GM10847 (cell line): ENCODE data around the gene IL17RD.

Experiments used
- POLR2A ChIP-seq: IDR thresholded peaks from 2 replicates; pipeline ENCODE4 v1.6.1; 2011; ENCODE audit not compliant: insufficient read length; ENCODE audit errors: extremely low read depth

Gene IL17RD

DNA sequence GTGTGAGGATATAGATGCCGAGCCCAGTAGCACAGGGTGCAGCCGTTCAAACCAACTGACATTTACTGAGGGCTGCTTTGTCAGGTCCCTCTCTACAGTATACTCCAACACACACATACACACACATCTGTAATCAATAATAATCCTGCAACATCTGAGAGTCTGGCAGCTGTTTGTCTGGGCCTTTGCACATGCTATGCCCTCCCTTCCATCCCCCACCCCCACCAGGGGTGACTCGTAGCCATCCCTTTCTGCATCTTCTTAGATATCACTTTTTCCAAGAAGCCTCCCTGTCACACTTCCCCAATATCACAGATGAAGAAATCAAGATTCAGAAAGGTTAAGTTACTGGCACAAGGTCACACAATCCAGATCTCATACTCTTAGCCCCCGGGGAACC is 91.0 kb downstream of the IL17RD start:
- no peak for TF ChIP-seq POLR2A

DNA sequence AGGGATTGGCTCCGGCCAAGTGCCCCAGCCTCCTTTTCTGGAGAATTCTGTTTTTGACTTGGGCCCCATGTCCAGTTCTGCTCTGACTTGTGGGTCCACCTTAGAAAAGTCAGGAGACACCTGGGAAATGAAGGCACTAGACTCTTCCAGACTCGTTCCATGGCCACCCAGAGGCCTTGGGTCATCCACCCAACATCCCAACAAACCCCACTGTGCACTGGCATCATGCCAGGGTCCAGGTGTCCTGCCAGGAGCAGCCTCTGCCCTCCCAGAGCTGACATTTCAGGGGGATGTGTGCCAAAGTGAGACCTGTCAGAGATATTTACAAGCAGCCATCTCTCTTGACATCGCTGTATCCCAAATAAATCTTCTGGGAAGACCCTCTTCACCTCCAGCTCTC is 91.5 kb downstream of the IL17RD start:
- no peak for TF ChIP-seq POLR2A

- TF ChIP-seq POLR2A: no peak
Observed at GRCh38 chr3:57069503-57069902, 95.7 kb downstream of the IL17RD start.

GRCh38 chr3:57068437-57069089 is 96.6 kb downstream of the IL17RD start:
- no peak for TF ChIP-seq POLR2A

DNA sequence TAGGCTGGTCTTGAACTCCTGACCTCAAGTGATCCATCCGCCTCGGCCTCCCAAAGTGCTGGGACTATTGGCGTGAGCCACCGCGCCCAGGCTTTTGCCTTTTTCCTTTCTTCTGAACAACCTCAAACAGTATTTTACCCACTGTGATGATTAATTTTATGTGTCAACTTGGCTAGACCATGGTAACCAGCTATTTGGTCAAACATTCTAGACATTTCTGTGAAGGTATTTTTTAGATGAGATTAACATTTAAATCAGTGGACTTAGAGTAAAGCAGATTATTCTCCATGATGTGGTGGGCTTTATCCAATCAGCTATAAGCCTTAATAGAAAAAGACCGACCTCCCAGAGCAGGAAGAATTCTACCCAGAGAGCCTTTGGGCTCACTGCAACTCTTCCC is 98.7 kb downstream of the IL17RD start:
- TF ChIP-seq POLR2A: no peak

GRCh38 chr3:57065588-57065987 is 99.6 kb downstream of the IL17RD start:
- TF ChIP-seq POLR2A: no peak

DNA sequence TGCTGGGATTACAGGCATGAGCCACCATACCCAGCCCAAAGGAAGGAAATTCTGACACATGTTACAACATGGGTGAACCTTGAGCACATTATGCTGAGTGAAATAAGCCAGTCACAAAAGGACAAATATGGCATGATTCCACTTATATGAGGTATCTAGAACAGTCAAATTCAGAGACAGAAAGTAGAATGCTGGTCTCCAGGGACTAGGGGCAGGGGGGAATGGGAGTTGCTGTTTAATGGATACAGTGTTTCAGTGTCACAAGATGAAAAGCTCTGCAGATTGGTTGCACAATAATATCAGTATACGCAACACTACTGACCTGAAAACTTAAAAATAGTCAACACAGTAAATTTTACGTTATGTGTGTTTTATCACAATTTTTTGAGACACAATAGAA is 100.6 kb downstream of the IL17RD start:
- TF ChIP-seq POLR2A: no peak

DNA sequence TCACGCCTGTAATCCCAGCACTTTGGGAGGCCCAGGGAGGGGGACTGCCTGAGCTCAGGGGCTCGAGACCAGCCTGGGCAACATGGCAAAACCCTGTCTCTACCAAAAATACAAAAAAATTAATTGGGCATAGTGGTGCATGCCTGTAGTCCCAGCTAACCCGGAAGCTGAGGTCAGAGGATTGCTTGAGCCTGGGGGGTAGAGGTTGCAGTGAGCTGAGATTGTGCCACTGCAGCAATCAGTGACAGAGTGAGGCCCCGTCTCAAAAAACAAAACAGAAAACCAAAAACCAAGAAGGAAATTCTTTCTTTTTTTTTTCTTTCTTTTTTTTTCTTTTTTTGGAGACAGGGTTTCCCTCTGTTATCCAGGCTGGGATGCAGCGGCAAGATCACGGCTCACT is 101.2 kb downstream of the IL17RD start:
- no peak for TF ChIP-seq POLR2A

DNA sequence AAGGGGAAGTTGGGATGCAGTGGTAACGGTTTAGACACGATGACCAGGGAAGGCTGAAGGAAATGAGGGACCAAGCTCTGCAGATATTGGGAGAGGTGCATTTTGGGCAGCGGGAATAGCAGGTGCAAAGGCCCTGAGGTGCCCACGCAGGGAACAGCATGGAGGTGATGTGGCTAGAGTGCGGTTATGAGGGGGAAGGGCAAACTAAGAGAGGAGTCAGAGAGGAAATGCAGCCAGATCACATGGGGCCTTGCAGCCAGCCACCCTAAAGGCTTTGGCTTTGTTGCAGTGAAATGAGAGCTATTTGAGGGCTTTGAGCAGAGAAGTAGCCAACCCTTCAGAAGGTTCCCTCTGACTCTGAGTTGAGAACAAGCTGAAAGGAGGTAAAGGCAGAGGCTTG is 102.1 kb downstream of the IL17RD start:
- TF ChIP-seq POLR2A: no peak

DNA sequence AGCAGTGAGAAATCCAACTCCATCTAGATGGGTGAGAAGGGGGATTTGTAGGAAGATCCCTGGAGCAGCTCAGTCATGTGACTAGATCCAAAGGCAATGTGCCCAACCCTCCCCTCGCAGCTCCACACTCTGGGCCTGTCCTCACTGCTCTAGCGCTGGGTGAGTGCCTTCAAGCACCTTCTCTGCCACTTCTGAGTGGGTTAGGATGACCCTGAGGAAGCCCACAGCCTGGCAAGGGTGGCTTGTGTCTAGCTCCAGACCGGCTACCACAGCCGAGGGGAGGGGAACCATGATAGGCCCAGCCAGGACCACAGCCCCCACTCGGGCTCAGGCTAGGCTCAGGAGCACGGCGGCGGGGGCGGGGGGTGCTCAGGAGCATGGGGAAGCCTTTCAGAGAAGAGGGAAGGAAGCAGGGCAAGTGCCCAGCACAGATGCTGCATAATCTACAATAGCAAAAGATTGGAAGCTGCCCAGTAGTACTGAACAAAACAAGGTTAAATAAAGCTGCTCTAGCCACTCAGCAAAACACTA is 103.0 kb downstream of the IL17RD start:
- no peak for TF ChIP-seq POLR2A

GRCh38 chr3:57061556-57061955 is 103.6 kb downstream of the IL17RD start:
- no peak for TF ChIP-seq POLR2A

DNA sequence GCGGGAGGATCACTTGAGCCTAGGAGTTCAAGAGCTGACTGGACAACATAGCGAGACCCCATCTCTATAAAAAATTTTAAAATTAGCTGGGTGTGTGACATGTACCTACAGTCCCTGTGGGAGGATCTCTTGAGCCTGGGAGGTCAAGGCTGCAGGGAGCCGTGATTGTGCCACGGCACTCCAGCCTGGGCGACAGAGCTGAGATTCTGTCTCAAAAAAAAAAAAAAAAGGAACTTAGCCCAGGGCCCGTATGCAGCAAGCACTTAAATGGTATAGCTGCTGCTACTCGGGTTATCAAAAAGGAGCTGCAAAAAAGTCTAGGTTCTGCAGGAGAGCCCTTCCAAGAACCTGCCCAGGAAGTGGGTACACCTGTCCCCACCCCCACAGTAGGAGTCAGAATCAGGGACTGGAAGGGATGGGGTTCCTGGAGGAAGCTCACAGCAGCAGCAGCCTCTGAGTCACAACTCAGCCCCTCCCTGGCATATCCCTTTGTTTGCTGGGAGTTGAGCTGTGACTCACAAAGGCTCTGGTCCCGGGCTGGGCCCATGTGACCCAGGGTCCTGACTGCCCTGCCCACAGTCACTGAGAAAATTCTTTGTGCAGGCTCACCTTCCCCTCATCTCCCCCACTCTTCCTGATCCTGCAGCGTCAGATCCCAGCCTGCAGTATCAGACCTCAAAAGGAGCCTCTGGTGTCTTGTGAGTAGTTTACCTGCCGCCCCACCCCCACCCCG is 104.9 kb downstream of the IL17RD start, which contains the start of gene SPATA12:
Gene SPATA12 (plus strand): TSS at position 576 of the 733 bp plus-strand sequence. CDS start 13,031 bp downstream, outside the sequence.
- no peak for TF ChIP-seq POLR2A

DNA sequence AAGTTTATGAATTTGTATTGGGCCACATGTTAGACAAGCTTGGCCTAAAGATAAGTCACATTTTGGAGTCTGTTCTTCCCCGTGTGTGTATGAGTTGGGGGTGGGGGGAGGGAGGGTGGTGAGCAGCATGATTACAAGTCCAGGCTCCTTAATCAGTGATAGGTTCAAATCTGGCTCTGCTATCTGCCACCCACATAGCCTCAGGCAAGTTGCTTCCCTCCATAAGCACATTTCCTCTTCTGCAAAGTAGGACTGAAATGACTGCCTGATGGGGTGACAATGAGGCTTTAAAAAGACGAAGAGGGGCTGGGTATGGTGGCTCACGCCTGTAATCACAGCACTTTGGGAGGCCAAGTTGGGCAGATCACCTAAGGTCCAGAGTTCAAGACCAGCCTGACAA is 105.7 kb downstream of the IL17RD start:
- TF ChIP-seq POLR2A: no peak

- no peak for TF ChIP-seq POLR2A
Observed at GRCh38 chr3:57057351-57057750, 107.8 kb downstream of the IL17RD start.

GRCh38 chr3:57053122-57053521 is 112.0 kb downstream of the IL17RD start:
- TF ChIP-seq POLR2A: no peak

GRCh38 chr3:57052662-57053061 is 112.5 kb downstream of the IL17RD start:
- TF ChIP-seq POLR2A: no peak

GRCh38 chr3:57048728-57049127 is 116.4 kb downstream of the IL17RD start:
- TF ChIP-seq POLR2A: no peak

- no peak for TF ChIP-seq POLR2A
Observed at GRCh38 chr3:57048052-57048671, 117.0 kb downstream of the IL17RD start.
